NCI-H446 (cell line): ENCODE data around the gene C6.
"Not testable (repeated sequence)": the region's sequence is repeated elsewhere in the genome, so short reads cannot be mapped to it uniquely, and the experiment has no call there.

Experiments used
- DNase-seq, 2 experiments: peaks; one replicate each; lab custom pipeline; 2025; lab: John Stamatoyannopoulos, UW

C6 gene

GRCh38 chr5:41199660-41200059 lies 13.7 kb downstream of the C6 start:
- no peak for DNase-seq

DNA sequence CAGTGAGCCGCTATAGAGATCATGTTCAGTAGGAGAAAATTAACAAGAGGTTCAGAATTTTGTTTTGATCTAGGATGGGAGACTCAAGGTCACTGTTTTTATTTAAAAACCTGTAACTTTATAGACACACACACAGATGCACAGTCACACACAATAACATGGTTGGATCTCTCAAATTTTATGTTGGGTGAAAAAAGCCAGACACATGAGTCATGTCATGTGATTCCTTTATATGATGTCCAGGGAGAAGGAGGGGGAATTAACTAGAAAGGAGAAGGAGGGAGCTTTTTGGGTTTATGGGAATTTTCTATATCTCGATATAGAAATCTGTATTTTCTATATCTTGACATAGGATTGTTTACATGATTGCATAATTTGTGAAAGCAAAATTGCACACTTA lies 17.1 kb downstream of the C6 start:
- DNase-seq = no peak

- no peak for DNase-seq
Observed at GRCh38 chr5:41195228-41195627, 18.1 kb downstream of the C6 start.

DNA sequence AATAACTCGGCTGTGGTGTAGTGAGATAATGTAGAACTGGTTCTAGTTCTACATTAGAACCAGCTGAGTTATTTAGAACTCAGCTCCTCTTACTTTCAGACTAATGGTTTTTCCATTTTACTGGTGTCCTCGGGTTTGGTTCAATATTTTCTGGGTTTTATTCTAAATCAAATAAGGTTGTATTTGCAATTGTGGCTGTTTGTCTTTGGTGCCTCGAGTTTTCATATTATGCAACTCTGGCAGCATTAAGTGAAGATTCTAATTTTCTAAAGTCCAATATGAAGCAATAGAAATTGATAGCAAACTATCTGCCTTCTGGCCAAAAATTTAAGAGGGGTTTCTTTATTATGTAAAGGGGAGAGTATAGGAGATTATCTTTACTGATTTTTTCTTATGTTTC lies 19.0 kb downstream of the C6 start:
- DNase-seq = no peak

DNA sequence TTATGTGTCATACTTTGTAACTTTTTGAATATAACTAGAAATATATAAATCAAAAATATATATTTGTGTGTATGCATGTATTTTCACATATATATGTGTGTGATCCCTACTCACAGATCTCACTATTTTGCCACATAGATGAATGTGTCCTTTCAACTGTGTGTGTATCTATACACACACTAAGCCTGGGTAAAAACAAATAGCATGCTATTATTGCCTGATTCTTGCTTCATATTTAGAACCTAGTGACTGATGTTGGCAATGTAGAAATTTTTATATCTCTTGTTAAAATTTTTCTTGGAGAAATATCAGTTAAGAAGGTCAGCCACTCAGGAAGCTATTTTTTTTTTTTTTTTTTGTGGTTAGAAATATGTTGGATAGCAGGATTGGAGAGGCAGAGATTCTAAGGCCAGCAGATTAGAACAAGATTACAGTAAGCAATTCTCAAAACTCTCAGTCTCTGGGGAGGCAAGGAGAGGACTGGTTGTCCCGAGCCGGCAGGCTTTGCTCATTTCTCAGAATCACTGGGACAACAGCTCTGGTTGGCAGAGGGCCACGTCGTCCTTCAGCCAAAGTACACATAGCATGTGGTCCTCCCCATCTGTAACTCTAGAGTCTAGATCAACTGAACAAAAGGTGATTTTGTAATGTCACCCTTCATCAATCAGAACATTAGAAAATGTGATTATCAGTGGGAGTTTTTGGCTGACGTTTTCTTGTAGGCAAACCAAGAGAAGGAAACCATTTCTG lies 19.7 kb downstream of the C6 start:
- DNase-seq = peak; percentile 99

- DNase-seq = no peak
Observed at GRCh38 chr5:41191249-41191648, 22.1 kb downstream of the C6 start.

DNA sequence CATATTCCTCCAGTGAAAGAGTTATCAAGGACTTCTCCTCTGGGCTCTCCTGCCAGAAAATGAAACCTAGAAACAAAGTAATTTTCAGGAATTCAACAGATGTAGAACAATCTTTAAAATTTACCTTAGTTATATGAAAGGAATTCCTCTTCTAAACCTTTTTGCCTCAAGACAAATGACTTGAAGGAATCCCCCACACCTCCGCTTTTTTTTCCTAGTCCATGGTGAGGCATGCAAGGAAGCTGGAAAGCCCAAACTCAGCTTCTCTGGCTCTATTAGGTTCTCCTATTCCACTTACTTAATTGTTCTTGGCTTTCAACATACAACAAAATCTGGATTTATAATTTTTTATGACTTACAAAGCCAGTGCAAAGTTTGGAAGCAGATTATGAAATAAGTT lies 27.2 kb downstream of the C6 start:
- no peak for DNase-seq

DNA sequence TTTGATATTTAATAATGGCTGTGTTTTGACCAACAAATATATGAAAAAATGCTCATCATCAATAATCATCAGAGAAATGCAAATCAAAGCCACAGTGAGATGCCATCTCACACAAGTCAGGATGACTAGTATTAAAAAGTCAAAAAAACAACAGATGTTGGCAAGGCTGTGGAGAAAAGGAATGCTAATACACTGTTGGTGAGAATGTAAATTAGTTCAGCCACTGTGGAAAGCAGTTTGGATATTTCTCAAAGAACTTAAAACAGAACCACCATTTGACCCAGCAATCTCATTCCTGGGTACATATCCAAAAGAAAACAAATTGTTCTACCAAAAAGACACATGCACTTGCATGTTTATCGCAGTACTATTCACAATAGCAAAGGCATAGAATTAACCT lies 30.0 kb downstream of the C6 start:
- DNase-seq = not testable (repeated sequence)

DNA sequence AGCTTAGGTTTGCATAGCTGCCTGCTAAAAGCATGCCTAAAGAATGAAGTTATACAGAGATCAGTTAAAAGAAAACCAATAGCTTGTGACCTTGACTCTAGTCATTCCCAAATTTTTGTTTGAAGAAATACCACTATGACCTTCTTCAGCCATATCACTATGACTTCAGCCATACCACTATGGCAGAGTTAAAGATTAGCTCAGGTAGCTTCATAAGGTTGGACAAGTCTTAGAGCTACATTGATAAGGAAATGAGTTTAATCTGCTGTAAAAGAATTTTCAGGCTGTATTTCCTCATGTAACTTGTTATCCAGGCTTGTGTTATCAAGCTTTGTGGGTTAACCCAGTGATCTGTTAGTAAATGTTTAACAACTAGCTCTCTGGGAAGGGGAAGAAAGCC lies 30.7 kb downstream of the C6 start:
- no peak for DNase-seq

DNA sequence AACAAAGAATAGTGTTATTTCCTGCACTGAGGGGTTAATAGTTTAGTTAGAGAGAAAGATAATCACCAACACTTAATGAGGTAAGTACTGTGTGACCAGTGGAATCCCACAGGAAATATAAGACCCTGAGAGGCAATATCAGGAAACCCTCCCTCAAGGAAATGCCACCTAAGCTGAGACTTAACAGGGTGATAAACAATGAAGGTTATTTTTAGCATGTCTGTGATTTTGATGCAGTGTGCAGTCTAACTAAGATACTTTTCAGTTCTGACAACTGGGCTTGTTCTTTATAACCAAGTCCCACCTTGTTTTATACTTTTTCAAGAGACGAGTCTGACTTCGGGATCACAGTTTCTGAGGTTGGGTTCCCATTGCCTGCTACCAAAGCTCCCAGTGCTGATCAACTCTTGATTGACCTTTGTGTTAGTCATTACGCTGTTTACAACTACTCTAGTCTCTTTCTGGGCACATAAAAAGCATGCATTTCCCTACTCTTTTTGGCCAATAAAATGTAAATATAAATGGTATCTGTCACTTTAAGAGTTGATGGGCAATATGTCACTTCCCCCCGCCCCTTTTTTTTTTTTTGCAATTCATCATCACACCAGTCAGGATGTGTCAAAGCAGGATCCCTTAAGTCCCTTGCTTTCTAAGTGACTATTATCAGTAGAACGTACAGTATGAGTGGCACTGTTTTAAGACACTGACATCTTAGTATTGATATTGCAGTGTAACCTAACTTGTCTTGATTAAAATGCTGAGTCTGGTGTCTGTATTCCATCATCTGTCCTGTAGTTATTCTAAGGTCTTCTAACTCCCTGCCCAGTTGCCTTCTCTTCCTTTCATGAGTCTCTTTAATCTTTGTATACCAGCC lies 31.4 kb downstream of the C6 start:
- no peak for DNase-seq

- no peak for DNase-seq
Observed at GRCh38 chr5:41176952-41177351, 36.4 kb downstream of the C6 start.

DNA sequence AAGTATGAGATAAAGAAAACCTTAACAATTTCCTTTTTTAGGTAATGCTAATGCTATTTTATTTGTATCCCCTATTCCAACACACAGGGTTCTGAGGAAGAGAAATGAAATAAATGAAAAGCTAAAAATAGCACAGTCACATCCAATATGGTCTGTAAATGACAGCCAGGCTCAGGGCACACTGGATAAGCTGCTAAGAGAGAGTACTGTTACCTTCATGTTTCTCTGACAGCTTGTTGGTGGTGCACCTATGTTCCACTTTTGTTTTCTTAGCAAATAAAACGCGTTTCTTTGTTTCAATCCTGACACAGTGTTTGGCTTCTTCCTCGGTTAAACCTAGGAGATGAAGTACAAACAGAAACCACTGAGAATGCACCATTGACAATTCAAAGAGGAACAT lies 41.3 kb downstream of the C6 start:
- DNase-seq = no peak

DNA sequence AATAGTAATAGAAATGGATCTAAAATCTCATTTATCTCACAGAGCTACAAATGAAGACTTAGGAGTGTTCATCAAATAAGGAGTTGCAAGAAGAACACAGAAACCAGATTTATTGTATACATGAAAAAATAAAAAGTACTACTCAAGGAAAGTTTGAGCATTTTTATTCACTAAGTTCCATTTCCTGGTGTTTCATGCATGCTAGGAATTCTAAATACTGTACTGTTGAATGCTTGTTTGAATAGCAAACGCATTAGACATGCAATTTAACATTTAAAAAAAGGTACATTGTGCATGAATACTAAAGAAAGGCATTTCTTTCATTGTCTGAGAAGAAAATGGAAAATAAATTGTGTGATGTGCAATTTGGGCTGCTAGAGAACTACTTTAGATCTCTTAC lies 52.1 kb downstream of the C6 start:
- DNase-seq = no peak

GRCh38 chr5:41157272-41157894 lies 55.9 kb downstream of the C6 start:
- peak in 1 of 2 experiments; percentile 58 for DNase-seq

GRCh38 chr5:41156739-41157138 lies 56.6 kb downstream of the C6 start:
- no peak for DNase-seq

DNA sequence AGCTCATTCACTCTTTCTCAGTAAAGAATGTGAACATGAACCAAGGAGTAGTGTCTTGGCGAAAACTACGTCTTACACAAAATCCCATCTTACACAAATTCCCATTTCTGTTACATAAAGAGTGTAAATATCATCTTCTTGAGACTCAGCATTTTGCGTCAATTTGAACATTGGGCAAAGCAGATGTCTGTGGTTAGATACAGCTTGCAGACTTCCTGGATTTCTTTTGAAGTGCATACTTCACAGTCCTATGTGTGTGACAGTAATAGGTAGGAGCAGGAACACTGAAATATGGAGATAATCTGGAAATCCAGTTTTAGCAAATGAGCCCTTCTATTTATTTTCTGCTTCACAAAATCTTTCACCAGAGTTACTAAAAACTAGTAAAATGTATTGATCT lies 58.8 kb downstream of the C6 start:
- no peak for DNase-seq

DNA sequence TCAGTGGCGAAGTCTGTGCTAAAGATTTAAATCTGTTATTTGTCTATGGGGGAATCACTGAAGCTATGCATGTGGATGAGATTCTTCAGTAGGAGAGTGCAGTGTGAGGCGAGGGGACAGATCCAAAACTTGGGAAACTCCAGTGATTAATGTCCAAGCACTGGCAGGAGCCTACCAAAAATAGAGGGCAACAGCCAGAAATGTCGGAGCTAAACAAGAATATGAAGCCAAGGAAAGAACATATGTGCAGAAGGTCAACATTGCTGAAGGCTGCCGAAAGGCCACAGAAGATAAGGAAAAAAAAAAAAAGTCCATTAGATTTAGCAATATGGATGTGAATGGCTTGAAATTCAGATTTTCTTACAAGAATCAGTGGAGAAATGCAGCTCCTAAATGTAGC lies 61.8 kb downstream of the C6 start:
- no peak for DNase-seq

- DNase-seq = no peak
Observed at GRCh38 chr5:41148448-41148847, 64.9 kb downstream of the C6 start.

- no peak for DNase-seq
Observed at GRCh38 chr5:41145306-41145705, 68.0 kb downstream of the C6 start.

- DNase-seq = no peak
Observed at GRCh38 chr5:41143131-41143901, 70.0 kb downstream of the C6 start.

GRCh38 chr5:41127967-41128690 lies 85.2 kb downstream of the C6 start:
- DNase-seq = peak; percentile 85

DNA sequence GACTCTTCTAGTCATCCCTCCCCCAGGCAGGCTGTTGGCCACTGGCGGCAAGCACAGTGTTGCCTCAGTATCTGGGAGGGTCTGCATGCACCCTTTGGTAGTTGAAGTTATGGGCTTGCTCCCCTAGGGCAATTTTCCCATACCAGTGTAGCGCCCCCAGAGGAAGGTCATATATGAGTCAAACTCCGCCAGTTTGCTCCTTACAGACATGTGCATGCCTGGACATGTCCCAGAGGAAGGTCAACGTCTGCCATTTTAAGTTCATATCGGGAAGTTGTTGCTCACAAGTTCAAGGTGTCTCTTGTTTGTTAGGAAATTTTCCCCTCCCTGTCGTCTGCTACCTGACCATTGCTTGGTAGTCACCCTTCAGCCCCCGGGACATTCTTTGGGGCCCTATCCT lies 90.9 kb downstream of the C6 start:
- DNase-seq = no peak
